IMR-90 (cell line): Measurements from ENCODE around the gene RPS6KA2.

Experiments
- BHLHE40 ChIP-seq: fragments of 150-350 bp; IDR thresholded peaks from 2 replicates; pipeline ENCODE4 v1.6.1; 2016; ENCODE audit warnings: mild to moderate bottlenecking, low read depth, low read length
- CEBPB ChIP-seq: IDR thresholded peaks from 2 replicates; pipeline ENCODE4 v1.6.1; 2012; ENCODE audit warnings: low read depth, low read length, improper control_type of control experiment
- CTCF ChIP-seq: conservative IDR thresholded peaks from 2 replicates; pipeline ENCODE4 v1.5.1; 2012; ENCODE audit warnings: mild to moderate bottlenecking, low read depth, low read length, improper control_type of control experiment
- FOS ChIP-seq: fragments of 150-350 bp; IDR thresholded peaks from 2 replicates; pipeline ENCODE4 v1.6.1; 2016; ENCODE audit warnings: low read depth, low read length
- MAFK ChIP-seq: IDR thresholded peaks from 2 replicates; pipeline ENCODE4 v1.6.1; 2012; ENCODE audit warnings: low read depth, low read length, improper control_type of control experiment
- MAZ ChIP-seq: IDR thresholded peaks from 2 replicates; pipeline ENCODE4 v1.6.1; 2012; ENCODE audit warnings: low read depth, mild to moderate bottlenecking, low read length, improper control_type of control experiment, moderate library complexity, borderline replicate concordance
- MXI1 ChIP-seq: IDR thresholded peaks from 2 replicates; pipeline ENCODE4 v1.6.1; 2012; ENCODE audit warnings: low read depth, mild to moderate bottlenecking, low read length, moderate library complexity, borderline replicate concordance
- NFE2L2 ChIP-seq: fragments of 150-350 bp; IDR thresholded peaks from 2 replicates; pipeline ENCODE4 v1.6.1; 2016; ENCODE audit warnings: low read depth, mild to moderate bottlenecking, low read length
- POLR2A ChIP-seq: IDR thresholded peaks from 2 replicates; pipeline ENCODE4 v1.6.1; 2012; ENCODE audit warnings: mild to moderate bottlenecking, low read depth, low read length
- RAD21 ChIP-seq: IDR thresholded peaks from 2 replicates; pipeline ENCODE4 v1.6.1; 2012; ENCODE audit warnings: low read length, improper control_type of control experiment
- RFX5 ChIP-seq: IDR thresholded peaks from 2 replicates; pipeline ENCODE4 v1.8.0; 2012; ENCODE audit warnings: low read depth, mild to moderate bottlenecking, low read length, moderate library complexity
- SMC3 ChIP-seq: fragments of 150-350 bp; IDR thresholded peaks from 2 replicates; pipeline ENCODE4 v1.6.1; 2016; ENCODE audit warnings: low read depth, mild to moderate bottlenecking, antibody characterized with exemption, low read length, moderate library complexity
- USF2 ChIP-seq: fragments of 150-350 bp; IDR thresholded peaks from 2 replicates; pipeline ENCODE4 v1.6.1; 2017; ENCODE audit warnings: mild to moderate bottlenecking, antibody characterized with exemption, low read length, low read depth
- TF ChIP-seq, protein P1 (sequence below): fragments of 150-350 bp; IDR thresholded peaks from 2 replicates; pipeline ENCODE4 v1.6.1; 2016; ENCODE audit warnings: low read depth, mild to moderate bottlenecking, low read length, moderate library complexity, borderline replicate concordance

DNA sequence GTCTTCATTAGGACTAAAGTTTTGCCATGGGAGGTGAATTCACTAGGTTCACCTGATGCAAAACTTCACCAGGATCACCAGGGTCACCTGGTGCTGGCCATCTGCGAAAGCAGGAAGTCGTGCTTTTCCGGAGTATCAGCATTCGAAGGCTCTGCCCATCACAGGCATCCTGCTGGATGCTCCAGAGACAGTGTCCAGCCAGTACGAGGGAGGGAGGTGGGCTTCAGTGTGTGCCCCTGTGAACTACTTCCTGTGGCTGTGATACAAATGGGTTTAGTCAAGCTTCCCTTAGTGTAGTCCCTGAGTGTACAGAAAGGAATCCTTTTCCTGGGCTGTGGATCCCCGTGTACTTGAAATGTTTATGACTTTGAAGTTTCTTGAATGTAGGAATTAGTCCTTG, 3.4 kb upstream of the RPS6KA2 start:
- no peak for TF ChIP-seq CTCF
- no peak for TF ChIP-seq POLR2A
- no peak for TF ChIP-seq RAD21
- TF ChIP-seq MAZ, result no peak
- TF ChIP-seq FOS, result no peak
- no peak for TF ChIP-seq MXI1
- TF ChIP-seq BHLHE40, result no peak
- TF ChIP-seq USF2, result no peak
- no peak for TF ChIP-seq SMC3
- no peak for TF ChIP-seq CEBPB
- TF ChIP-seq NFE2L2, result no peak
- TF ChIP-seq, protein P1, sequence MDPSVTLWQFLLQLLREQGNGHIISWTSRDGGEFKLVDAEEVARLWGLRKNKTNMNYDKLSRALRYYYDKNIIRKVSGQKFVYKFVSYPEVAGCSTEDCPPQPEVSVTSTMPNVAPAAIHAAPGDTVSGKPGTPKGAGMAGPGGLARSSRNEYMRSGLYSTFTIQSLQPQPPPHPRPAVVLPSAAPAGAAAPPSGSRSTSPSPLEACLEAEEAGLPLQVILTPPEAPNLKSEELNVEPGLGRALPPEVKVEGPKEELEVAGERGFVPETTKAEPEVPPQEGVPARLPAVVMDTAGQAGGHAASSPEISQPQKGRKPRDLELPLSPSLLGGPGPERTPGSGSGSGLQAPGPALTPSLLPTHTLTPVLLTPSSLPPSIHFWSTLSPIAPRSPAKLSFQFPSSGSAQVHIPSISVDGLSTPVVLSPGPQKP, result no peak
- no peak for TF ChIP-seq RFX5
- no peak for TF ChIP-seq MAFK
